ENCODE data around the gene CCDC81. TPM values are rescaled to one million over a fixed set of nuclear protein-coding genes. Genes with fewer than 3 reads are reported as not detected.

The CCDC81 gene
- total RNA-seq, 1 experiment from 2014 or later, result 2.0 TPM

GRCh38 chr11:86440843-86441242, 66.2 kb downstream of the CCDC81 start:
- Histone ChIP-seq H3K27me3 (ENCODE audit: control insufficient read depth, insufficient read depth, low read length) (no peaks in the 10 kb centered on the region), H3K4me3 (ENCODE audit: insufficient read depth, low read depth, low read length) (no peak overlapping the region), H3K36me3 (replicated peaks; ENCODE audit: control insufficient read depth, insufficient read depth, low read length) (no peaks in the 10 kb centered on the region)
- no peak for DNase-seq

DNA sequence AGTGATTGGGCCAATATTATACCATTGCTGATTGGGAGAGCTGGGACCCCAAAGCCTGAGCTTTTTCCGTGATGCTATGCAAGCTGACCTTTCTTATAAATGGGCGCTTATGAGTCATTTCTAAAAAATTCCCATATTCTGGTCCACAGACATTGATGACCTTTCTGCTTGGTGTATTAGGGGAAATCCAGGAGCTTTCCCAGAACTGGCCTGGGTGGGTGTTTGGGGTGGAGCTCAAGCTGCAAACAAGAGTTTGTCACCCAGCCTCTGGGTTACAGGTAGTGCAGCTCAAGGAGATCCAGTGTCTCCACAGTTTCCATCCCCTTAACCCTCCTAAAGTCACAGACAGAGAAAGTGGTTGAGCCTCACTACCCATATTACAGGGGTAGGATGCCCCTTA, 67.7 kb downstream of the CCDC81 start:
- no peaks in the 10 kb centered on the region for H3K27me3 ChIP-seq (ENCODE audit: control insufficient read depth, insufficient read depth, low read length)
- no peak overlapping the region for H3K4me3 ChIP-seq (ENCODE audit: insufficient read depth, low read depth, low read length)
- no peak for DNase-seq
- H3K36me3 ChIP-seq (replicated peaks; ENCODE audit: control insufficient read depth, insufficient read depth, low read length), result no peaks in the 10 kb centered on the region

GRCh38 chr11:86442827-86443226, 68.1 kb downstream of the CCDC81 start:
- Histone ChIP-seq H3K4me3 (ENCODE audit: insufficient read depth, low read depth, low read length) (no peak overlapping the region), H3K27me3 (ENCODE audit: control insufficient read depth, insufficient read depth, low read length) (no peaks in the 10 kb centered on the region), H3K36me3 (replicated peaks; ENCODE audit: control insufficient read depth, insufficient read depth, low read length) (no peaks in the 10 kb centered on the region)
- DNase-seq, result no peak

GRCh38 chr11:86443415-86443814, 68.7 kb downstream of the CCDC81 start:
- H3K27me3 ChIP-seq (ENCODE audit: control insufficient read depth, insufficient read depth, low read length), result no peaks in the 10 kb centered on the region
- DNase-seq, result no peak
- no peaks in the 10 kb centered on the region for H3K36me3 ChIP-seq (replicated peaks; ENCODE audit: control insufficient read depth, insufficient read depth, low read length)
- no peak overlapping the region for H3K4me3 ChIP-seq (ENCODE audit: insufficient read depth, low read depth, low read length)

DNA sequence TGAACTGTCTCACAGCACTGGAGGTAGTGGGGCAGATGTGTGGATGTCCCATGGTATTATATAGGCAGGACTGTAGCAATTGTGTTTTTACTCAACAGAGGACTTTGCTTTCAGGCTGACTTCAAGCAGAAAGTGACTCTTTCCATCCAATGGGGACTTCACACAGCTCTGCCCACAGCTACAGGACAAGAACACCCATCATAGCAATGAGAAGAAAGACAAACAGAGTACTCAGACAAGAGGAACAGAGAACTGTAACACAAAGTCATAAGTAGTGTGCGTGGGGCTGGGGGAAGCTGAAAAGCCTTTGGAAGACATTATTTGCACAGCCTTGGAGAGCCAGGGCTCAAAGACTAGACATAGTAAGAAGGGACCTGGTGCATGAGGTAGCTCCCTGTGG, 70.3 kb downstream of the CCDC81 start:
- Histone ChIP-seq H3K27me3 (ENCODE audit: control insufficient read depth, insufficient read depth, low read length) (no peaks in the 10 kb centered on the region), H3K36me3 (replicated peaks; ENCODE audit: control insufficient read depth, insufficient read depth, low read length) (no peaks in the 10 kb centered on the region), H3K4me3 (ENCODE audit: insufficient read depth, low read depth, low read length) (no peak overlapping the region)
- DNase-seq, result no peak

DNA sequence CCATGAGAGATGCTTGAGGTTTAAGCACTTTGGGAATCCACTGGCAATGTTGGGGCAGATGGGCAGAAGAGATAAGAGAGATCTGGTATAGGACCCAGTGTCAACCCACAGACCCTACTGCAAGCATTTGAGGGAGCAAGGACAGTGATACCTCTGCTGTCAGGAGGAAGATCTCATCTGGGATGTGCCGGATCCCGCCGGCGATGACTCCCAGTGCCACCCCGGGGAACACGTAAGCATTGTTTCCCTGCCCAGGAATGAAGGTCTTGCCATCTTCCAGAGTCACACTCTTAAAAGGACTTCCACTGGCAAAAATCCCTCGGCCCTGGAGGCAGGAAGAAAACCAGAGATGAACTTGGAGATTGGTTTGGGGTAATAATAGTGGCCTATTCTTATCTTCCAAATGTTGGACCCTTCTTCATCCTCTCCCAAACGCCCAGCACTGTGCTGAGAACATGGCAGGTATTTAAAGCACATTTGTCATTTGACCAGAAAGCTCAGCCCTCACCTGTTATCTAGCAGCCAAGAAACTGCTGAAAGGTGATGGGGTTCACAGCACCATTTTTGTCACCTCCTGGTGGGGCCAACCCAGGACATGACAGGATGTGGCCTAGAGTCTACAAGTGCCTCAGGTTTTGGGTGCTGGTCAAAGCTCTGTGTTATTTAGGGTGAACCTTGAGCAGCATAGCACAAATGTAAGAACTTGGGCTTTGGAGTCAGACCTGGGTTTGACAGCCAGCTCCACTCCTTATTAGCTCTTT, 71.7 kb downstream of the CCDC81 start:
- no peaks in the 10 kb centered on the region for H3K27me3 ChIP-seq (ENCODE audit: control insufficient read depth, insufficient read depth, low read length)
- DNase-seq, result no peak
- H3K36me3 ChIP-seq (replicated peaks; ENCODE audit: control insufficient read depth, insufficient read depth, low read length), result no peaks in the 10 kb centered on the region
- no peak overlapping the region for H3K4me3 ChIP-seq (ENCODE audit: insufficient read depth, low read depth, low read length)

DNA sequence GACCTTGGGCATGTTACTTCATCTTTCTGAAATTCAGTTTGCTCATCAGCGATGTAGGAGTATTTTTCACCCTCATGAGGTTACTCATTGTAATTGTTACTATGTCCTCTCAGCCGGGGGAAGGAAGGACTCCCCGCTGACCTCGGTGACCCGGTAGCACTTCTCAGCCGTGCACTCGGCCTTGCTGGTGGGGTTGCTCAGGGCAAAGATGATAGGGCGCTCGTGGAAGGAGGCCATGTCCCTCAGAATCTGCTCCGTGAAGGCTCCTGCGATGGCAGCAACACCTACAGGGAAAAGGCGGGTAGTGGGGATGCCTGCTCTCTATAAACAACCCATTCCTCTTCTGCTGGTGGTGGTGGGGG, 72.2 kb downstream of the CCDC81 start:
- Histone ChIP-seq H3K4me3 (ENCODE audit: insufficient read depth, low read depth, low read length) (no peak overlapping the region), H3K36me3 (replicated peaks; ENCODE audit: control insufficient read depth, insufficient read depth, low read length) (no peaks in the 10 kb centered on the region), H3K27me3 (ENCODE audit: control insufficient read depth, insufficient read depth, low read length) (no peaks in the 10 kb centered on the region)
- no peak for DNase-seq

DNA sequence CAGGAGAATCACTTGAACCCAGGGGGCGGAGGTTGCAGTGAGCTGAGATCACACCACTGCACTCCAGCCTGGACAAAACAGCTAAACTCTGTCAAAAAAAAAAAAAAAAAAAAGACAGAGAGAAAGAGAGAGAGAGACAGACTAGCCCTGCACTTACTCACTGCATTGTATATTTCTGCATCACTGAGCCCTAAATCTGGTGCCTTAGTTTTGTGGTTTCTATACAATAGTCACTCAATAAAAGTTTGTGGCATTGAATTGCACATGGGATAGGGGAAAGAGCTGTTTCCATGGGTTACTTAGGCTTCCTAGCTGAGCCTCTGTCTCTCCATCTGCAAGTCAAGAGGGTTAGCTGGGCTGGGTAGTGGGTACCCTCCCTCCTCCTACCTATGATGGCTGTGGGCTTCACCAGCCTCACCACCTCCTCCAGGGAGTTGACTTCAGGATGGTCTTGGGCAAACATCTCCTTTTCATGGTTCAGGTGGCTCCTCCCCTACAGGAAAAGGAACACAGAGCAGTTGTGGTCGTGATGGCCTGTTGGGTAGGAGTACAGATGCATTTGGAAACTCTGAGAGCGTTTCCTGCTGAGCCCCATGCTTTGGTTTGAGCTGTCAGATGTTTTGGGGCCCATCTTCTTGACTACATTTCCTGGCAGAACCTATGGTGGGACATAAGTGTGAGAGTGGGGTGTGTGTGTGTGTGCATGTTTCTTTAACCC, 73.2 kb downstream of the CCDC81 start:
- Histone ChIP-seq H3K27me3 (ENCODE audit: control insufficient read depth, insufficient read depth, low read length) (no peaks in the 10 kb centered on the region), H3K4me3 (ENCODE audit: insufficient read depth, low read depth, low read length) (no peak overlapping the region), H3K36me3 (replicated peaks; ENCODE audit: control insufficient read depth, insufficient read depth, low read length) (no peaks in the 10 kb centered on the region)
- no peak for DNase-seq

- no peak overlapping the region for H3K4me3 ChIP-seq (ENCODE audit: insufficient read depth, low read depth, low read length)
- H3K27me3 ChIP-seq (ENCODE audit: control insufficient read depth, insufficient read depth, low read length), result no peaks in the 10 kb centered on the region
- no peak for DNase-seq
- H3K36me3 ChIP-seq (replicated peaks; ENCODE audit: control insufficient read depth, insufficient read depth, low read length), result no peaks in the 10 kb centered on the region
These were observed 75.4 kb downstream of the CCDC81 start for GRCh38 chr11:86449993-86450629.

GRCh38 chr11:86453290-86454030, 78.8 kb downstream of the CCDC81 start:
- Histone ChIP-seq H3K27me3 (ENCODE audit: control insufficient read depth, insufficient read depth, low read length) (no peaks in the 10 kb centered on the region), H3K36me3 (replicated peaks; ENCODE audit: control insufficient read depth, insufficient read depth, low read length) (no peaks in the 10 kb centered on the region), H3K4me3 (ENCODE audit: insufficient read depth, low read depth, low read length) (no peak overlapping the region)
- peak; percentile 38 for DNase-seq

- no peaks in the 10 kb centered on the region for H3K36me3 ChIP-seq (replicated peaks; ENCODE audit: control insufficient read depth, insufficient read depth, low read length)
- no peak overlapping the region for H3K4me3 ChIP-seq (ENCODE audit: insufficient read depth, low read depth, low read length)
- no peaks in the 10 kb centered on the region for H3K27me3 ChIP-seq (ENCODE audit: control insufficient read depth, insufficient read depth, low read length)
- DNase-seq, result peak; percentile 84
These were observed 81.6 kb downstream of the CCDC81 start for GRCh38 chr11:86456075-86456939.

DNA sequence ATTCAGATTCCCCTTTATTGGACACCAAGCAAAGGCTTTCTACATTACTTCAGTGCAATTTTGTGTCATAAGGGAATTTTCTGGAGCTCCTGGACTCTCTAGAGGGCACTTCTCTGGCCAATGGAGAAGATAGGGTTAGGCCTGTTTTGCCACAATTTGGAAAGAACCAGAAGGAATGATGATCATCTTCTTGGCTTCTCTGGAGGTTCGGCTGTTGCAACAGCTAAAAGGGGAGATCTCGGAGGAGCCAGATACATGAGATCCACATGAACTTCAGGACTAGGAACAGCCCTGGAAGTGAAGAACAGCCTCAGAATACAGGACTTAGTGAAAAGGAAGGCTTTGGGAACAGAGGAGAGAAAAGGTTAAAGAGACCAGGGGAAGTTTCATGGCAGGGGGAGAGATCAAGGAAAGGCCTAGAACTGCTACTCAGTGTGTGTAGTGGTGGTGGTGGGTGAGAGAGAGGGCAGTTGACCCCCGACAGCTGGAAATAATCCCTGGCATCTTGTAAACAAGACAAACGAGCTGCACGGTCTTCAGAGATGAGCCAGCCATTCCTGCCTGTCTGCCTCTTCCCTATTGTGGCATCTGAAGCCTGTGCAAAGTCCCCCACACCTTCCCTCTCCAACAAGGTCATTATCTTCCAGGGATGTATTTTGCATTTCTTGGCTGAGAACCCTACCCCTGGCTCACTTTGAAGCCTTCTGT, 83.8 kb downstream of the CCDC81 start:
- H3K36me3 ChIP-seq (replicated peaks; ENCODE audit: control insufficient read depth, insufficient read depth, low read length), result no peaks in the 10 kb centered on the region
- H3K4me3 ChIP-seq (ENCODE audit: insufficient read depth, low read depth, low read length), result no peak overlapping the region
- no peaks in the 10 kb centered on the region for H3K27me3 ChIP-seq (ENCODE audit: control insufficient read depth, insufficient read depth, low read length)
- DNase-seq, result no peak

- Histone ChIP-seq H3K27me3 (ENCODE audit: control insufficient read depth, insufficient read depth, low read length) (no peaks in the 10 kb centered on the region), H3K4me3 (ENCODE audit: insufficient read depth, low read depth, low read length) (no peak overlapping the region), H3K36me3 (replicated peaks; ENCODE audit: control insufficient read depth, insufficient read depth, low read length) (no peaks in the 10 kb centered on the region)
- DNase-seq, result no peak
These were observed 84.3 kb downstream of the CCDC81 start for GRCh38 chr11:86459002-86459385.

Data from H7 (cell line).